ENCODE measurements around the gene ATG5. TPM values are rescaled to one million over a fixed set of nuclear protein-coding genes. Genes with fewer than 3 reads are reported as not detected.

Gene ATG5
- polyA plus RNA-seq, 1 donor (not counting 4 experiments of a cell fraction or from before 2014, with no cell fraction given), result 60.0 TPM

- Histone ChIP-seq H3K27me3 (ENCODE audit: control insufficient read depth, extremely low read depth, insufficient read depth, low read length) (no peaks in the 10 kb centered on the region), H3K9me3 (ENCODE audit: control insufficient read depth, low read depth, low read length) (no peaks in the 10 kb centered on the region), H3K9ac (ENCODE audit: control insufficient read depth, extremely low read depth, insufficient read depth, low read length) (no peak overlapping the region), H3K4me2 (ENCODE audit: control insufficient read depth, extremely low read depth, insufficient read depth, low read depth, low read length) (no peak overlapping the region), H2AFZ (ENCODE audit: control insufficient read depth, low read length) (no peak overlapping the region), H3K4me3 (ENCODE audit: control insufficient read depth in 2 of 3, extremely low read depth in 1 of 3, insufficient read depth in 2 of 3, low read depth in 1 of 3, low read length in 3 of 3) (no peak overlapping the region), H4K20me1 (ENCODE audit: control insufficient read depth, extremely low read depth, insufficient read depth, low read length) (no peaks in the 10 kb centered on the region), H3K9me1 (ENCODE audit: control insufficient read depth, extremely low read depth, insufficient read depth, low read length) (no peaks in the 10 kb centered on the region), H3K4me1 (ENCODE audit: control insufficient read depth, extremely low read depth, insufficient read depth, low read length) (peaks cover 13% of the 10 kb centered on the region), H3K79me2 (ENCODE audit: control insufficient read depth, insufficient read depth, low read length) (no peaks in the 10 kb centered on the region), H3K27ac (ENCODE audit: control insufficient read depth, insufficient read depth, low read length) (no peak overlapping the region), H3K36me3 (ENCODE audit: control insufficient read depth in 2 of 2, extremely low read depth in 1 of 2, insufficient read depth in 2 of 2, low read length in 2 of 2) (no peaks in the 10 kb centered on the region)
- no peak for DNase-seq (ENCODE audit: low read depth, low spot score)
- dilution Hi-C loops (cut with MboI; ENCODE audit: extremely low pct_ligation_motif_present, low sequenced_read_pairs), result no loop called here
- no peak for FAIRE-seq
- TF ChIP-seq EZH2 (IDR thresholded peaks at IDR 0.05; ENCODE audit: low read length), result no peak
- TF ChIP-seq, protein P1, sequence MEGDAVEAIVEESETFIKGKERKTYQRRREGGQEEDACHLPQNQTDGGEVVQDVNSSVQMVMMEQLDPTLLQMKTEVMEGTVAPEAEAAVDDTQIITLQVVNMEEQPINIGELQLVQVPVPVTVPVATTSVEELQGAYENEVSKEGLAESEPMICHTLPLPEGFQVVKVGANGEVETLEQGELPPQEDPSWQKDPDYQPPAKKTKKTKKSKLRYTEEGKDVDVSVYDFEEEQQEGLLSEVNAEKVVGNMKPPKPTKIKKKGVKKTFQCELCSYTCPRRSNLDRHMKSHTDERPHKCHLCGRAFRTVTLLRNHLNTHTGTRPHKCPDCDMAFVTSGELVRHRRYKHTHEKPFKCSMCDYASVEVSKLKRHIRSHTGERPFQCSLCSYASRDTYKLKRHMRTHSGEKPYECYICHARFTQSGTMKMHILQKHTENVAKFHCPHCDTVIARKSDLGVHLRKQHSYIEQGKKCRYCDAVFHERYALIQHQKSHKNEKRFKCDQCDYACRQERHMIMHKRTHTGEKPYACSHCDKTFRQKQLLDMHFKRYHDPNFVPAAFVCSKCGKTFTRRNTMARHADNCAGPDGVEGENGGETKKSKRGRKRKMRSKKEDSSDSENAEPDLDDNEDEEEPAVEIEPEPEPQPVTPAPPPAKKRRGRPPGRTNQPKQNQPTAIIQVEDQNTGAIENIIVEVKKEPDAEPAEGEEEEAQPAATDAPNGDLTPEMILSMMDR (optimal IDR thresholded peaks at IDR 0.05 in 1 of 3, IDR thresholded peaks at IDR 0.05 in 1 of 3, conservative IDR thresholded peaks at IDR 0.05 in 1 of 3; ENCODE audit: extremely low read depth in 1 of 3, insufficient read depth in 2 of 3, low read length in 3 of 3), result no peak
Measured at GRCh38 chr6:106163446-106163965, 162.1 kb downstream of the ATG5 start.

DNA sequence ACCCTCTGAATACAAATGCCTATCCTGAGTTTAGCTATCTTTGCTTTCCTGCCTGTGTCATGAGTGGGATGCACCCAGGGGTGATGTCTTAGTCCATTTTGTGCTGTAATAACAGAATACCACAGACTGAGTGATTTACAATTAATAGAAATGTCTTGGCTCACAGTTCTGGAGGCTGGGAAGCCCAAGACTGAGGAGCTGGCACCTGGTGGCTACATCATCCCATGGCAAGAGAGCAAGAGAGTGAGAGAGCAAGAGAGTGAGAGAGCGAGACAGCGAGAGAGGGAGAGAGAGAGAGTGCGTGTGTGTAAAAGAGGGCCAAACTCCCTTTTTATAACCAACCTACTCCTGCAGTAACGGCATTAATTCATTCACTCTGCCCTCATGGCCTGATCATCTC is 162.6 kb downstream of the ATG5 start:
- FAIRE-seq, result no peak
- H3K27ac ChIP-seq (ENCODE audit: control insufficient read depth, insufficient read depth, low read length), result no peak overlapping the region
- DNase-seq (ENCODE audit: low read depth, low spot score), result no peak
- H3K9me1 ChIP-seq (ENCODE audit: control insufficient read depth, extremely low read depth, insufficient read depth, low read length), result no peaks in the 10 kb centered on the region
- H3K4me1 ChIP-seq (ENCODE audit: control insufficient read depth, extremely low read depth, insufficient read depth, low read length), result peaks cover 13% of the 10 kb centered on the region
- H3K9ac ChIP-seq (ENCODE audit: control insufficient read depth, extremely low read depth, insufficient read depth, low read length), result no peak overlapping the region
- no peaks in the 10 kb centered on the region for H3K36me3 ChIP-seq (ENCODE audit: control insufficient read depth in 2 of 2, extremely low read depth in 1 of 2, insufficient read depth in 2 of 2, low read length in 2 of 2)
- H4K20me1 ChIP-seq (ENCODE audit: control insufficient read depth, extremely low read depth, insufficient read depth, low read length), result no peaks in the 10 kb centered on the region
- no peak overlapping the region for H2AFZ ChIP-seq (ENCODE audit: control insufficient read depth, low read length)
- dilution Hi-C loops (cut with MboI; ENCODE audit: extremely low pct_ligation_motif_present, low sequenced_read_pairs), result no loop called here
- H3K79me2 ChIP-seq (ENCODE audit: control insufficient read depth, insufficient read depth, low read length), result no peaks in the 10 kb centered on the region
- H3K4me3 ChIP-seq (ENCODE audit: control insufficient read depth in 2 of 3, extremely low read depth in 1 of 3, insufficient read depth in 2 of 3, low read depth in 1 of 3, low read length in 3 of 3), result no peak overlapping the region
- TF ChIP-seq, protein P1 (optimal IDR thresholded peaks at IDR 0.05 in 1 of 3, IDR thresholded peaks at IDR 0.05 in 1 of 3, conservative IDR thresholded peaks at IDR 0.05 in 1 of 3; ENCODE audit: extremely low read depth in 1 of 3, insufficient read depth in 2 of 3, low read length in 3 of 3), result no peak
- no peak for TF ChIP-seq EZH2 (IDR thresholded peaks at IDR 0.05; ENCODE audit: low read length)
- no peak overlapping the region for H3K4me2 ChIP-seq (ENCODE audit: control insufficient read depth, extremely low read depth, insufficient read depth, low read depth, low read length)
- H3K9me3 ChIP-seq (ENCODE audit: control insufficient read depth, low read depth, low read length), result no peaks in the 10 kb centered on the region
- H3K27me3 ChIP-seq (ENCODE audit: control insufficient read depth, extremely low read depth, insufficient read depth, low read length), result no peaks in the 10 kb centered on the region

Measured in keratinocyte (primary cell).